Thyroid gland (tissue), 4 donors: ENCODE data around the gene RBM23. TPM values are rescaled to one million over a fixed set of nuclear protein-coding genes. Genes with fewer than 3 reads are reported as not detected.

Experiments
- DNase-seq, 2 donors: peaks; one replicate each; pipeline ENCODE4 v3.0.0-alpha.2; 2019
- H3K27ac ChIP-seq, 3 donors: fragments of 200-600 bp; sonication (generic); 1 replicate in 2 of 3; 2 replicates in 1 of 3; pipeline ENCODE4 v1.5.1; 2016 to 2019; ENCODE audit warnings: mild to moderate bottlenecking in 1 of 3, moderate library complexity in 1 of 3
- H3K27me3 ChIP-seq: fragments of 200-600 bp; sonication (generic); one replicate; pipeline ENCODE4 v1.5.1; 2019
- H3K36me3 ChIP-seq, 2 donors: fragments of 200-600 bp; sonication (generic); one replicate each; pipeline ENCODE4 v1.5.1; 2016 to 2019
- H3K4me1 ChIP-seq, 2 donors: fragments of 200-600 bp; sonication (generic); one replicate each; pipeline ENCODE4 v1.5.1; 2017 to 2019
- H3K4me3 ChIP-seq, 3 donors: fragments of 200-600 bp; sonication (generic); replicated peaks in 1 of 3; 1 replicate in 2 of 3; 2 replicates in 1 of 3; pipeline ENCODE4 v1.5.1; 2016; ENCODE audit warnings: mild to moderate bottlenecking in 1 of 3
- H3K9me3 ChIP-seq: fragments of 200-600 bp; sonication (generic); one replicate; pipeline ENCODE4 v1.5.1; 2017
- CTCF ChIP-seq, 6 experiments: fragments of 200-600 bp in 3 of 6; fragments of 450-650 bp in 3 of 6; sonication (generic) in 3 of 6; IDR thresholded peaks; one replicate each; pipeline ENCODE4 v1.5.1; 2016 to 2019; ENCODE audit warnings: antibody characterized with exemption in 6 of 6, mild to moderate bottlenecking in 2 of 6, inconsistent platforms in 1 of 6, moderate library complexity in 1 of 6
- POLR2A ChIP-seq, 2 donors: fragments of 450-650 bp; IDR thresholded peaks; one replicate each; pipeline ENCODE4 v1.6.1; 2017; ENCODE audit warnings: antibody characterized with exemption in 2 of 2, mild to moderate bottlenecking in 2 of 2, moderate library complexity in 1 of 2
- WGBS, 2 donors: methylation state at CpG; one replicate each; pipeline ENCODE4 v1.1.5; 2017; 5-methylcytosine and 5-hydroxymethylcytosine counted together
- intact Hi-C: fragments of 100-400 bp; cut with DNase I; formaldehyde crosslinking; loops from one replicate; pipeline ENCODE4 v1.15.1; 2023
- total RNA-seq, 4 donors: library from RNA; depleted of rRNA; stranded (reverse); fragments of >200 nt; gene quantifications; one replicate each; pipeline ENCODE4 v1.2.3, GENCODE V29; 2016

RBM23 gene
- total RNA-seq, 4 donors from 2014 or later = 157 to 1,409 (median 683) TPM

GRCh38 chr14:22885975-22886374 is 33.0 kb downstream of the RBM23 start:
- DNase-seq = no peak
- Histone ChIP-seq H3K9me3 (no peaks in the 10 kb centered on the region), H3K4me1 (peaks cover 10 to 28% of the 10 kb centered on the region in 2 donors), H3K4me3 (peak overlapping the region in 1 of 3 donors; percentile 56), H3K27ac (no peak overlapping the region), H3K36me3 (no peaks in the 10 kb centered on the region), H3K27me3 (no peaks in the 10 kb centered on the region)
- intact Hi-C loops = no loop called here
- 93 to 94% methylated on average over 21 of the region's 21 CpGs for WGBS, 2 donors
- no peak for TF ChIP-seq POLR2A (IDR thresholded peaks at IDR 0.05)
- no peak for TF ChIP-seq CTCF (IDR thresholded peaks at IDR 0.05)

DNA sequence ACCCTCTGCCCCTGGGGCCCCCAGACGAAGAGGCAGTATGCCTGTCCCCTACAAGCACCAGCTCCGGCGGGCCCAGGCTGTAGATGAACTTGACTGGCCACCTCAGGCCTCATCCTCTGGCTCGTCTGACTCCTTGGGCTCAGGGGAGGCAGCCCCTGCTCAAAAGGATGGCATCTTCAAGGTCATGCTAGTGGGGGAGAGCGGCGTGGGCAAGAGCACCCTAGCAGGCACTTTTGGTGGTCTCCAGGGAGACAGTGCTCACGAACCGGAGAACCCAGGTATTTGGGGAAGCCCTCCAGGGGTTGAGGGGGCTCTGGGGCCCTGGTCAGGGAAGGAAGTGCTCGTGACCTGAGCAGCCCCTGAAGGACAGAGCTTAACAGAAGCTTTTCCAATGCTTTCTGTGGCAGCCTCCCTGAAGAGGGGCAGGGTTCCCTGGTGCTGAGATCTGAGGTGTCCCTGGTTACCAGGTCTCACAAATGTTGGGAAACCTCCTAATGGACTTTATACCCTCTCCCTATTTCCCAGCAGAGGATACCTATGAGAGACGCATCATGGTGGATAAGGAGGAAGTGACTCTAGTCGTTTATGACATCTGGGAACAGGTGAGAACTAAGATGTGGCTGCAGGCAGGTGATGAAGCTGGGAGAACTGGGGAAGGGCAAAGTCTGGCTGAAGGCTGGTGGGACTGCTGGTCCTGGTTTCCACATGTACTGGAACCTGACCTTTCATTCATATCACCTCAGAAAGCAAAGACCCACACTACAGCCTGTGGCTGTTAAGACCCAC is 34.0 kb downstream of the RBM23 start:
- WGBS, 2 donors = 94 to 97% methylated on average over 11 of the region's 11 CpGs
- H3K27ac ChIP-seq = no peak overlapping the region
- no peak overlapping the region for H3K4me3 ChIP-seq
- peaks cover 10 to 28% of the 10 kb centered on the region in 2 donors for H3K4me1 ChIP-seq
- intact Hi-C loops = no loop called here
- H3K36me3 ChIP-seq = no peaks in the 10 kb centered on the region
- TF ChIP-seq POLR2A (IDR thresholded peaks at IDR 0.05) (no peak), CTCF (IDR thresholded peaks at IDR 0.05) (no peak)
- H3K9me3 ChIP-seq = no peaks in the 10 kb centered on the region
- no peak for DNase-seq
- no peaks in the 10 kb centered on the region for H3K27me3 ChIP-seq

- Histone ChIP-seq H3K9me3 (no peaks in the 10 kb centered on the region), H3K4me3 (no peak overlapping the region), H3K27me3 (no peaks in the 10 kb centered on the region), H3K4me1 (peaks cover 10 to 28% of the 10 kb centered on the region in 2 donors), H3K36me3 (peaks cover 0 to 3% of the 10 kb centered on the region in 2 donors), H3K27ac (no peak overlapping the region)
- TF ChIP-seq CTCF (IDR thresholded peaks at IDR 0.05) = no peak
- TF ChIP-seq POLR2A (IDR thresholded peaks at IDR 0.05) = no peak
- intact Hi-C loops = no loop called here
- WGBS, 2 donors = 79 to 94% methylated on average over 7 of the region's 7 CpGs
- no peak for DNase-seq
These were observed 34.7 kb downstream of the RBM23 start for GRCh38 chr14:22884076-22884737.

DNA sequence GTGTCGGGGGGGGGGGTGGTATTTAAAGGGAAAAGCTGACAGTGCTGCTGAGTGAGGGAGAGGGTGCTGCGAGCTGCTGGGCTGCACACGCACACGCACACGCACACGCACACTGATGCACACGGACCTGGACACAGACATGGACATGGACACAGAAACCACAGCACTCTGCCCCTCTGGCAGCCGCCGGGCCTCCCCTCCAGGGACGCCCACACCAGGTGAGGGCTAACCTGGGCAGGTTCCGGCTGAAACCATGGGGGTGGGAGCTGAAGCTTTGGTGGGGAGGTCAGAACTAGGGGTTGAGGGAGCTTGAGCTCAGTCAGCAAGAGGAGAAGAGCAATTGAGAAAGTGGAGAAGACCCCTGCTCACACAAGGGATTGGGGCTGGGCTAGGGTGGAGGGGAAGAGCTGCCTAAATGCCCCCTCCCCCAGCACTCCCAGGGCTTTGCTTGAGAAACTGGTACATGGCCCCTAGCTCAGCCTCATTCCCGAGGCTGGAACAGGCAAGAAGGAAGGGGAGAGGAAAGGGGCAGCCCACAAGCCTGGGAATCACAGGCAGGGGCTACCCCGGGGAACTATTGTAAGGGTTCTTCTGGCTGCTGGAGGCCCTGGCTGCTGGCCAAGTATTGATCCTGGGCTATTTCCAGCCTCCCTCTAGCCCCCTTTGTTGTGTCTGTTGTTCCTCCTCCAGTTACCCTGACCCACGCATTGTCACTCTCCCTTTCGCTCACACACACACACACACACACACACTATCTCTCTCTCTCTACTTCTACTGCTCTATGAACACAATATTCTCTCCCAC is 35.6 kb downstream of the RBM23 start, which contains the start of gene REM2:
REM2 (plus strand) TSS at position 50 of the 804 bp plus-strand sequence; CDS start at position 116, 66 bp downstream.
- no peak for DNase-seq
- Histone ChIP-seq H3K4me3 (no peak within 1 kb of the TSS), H3K4me1 (peaks cover 10 to 28% of the 10 kb centered on the region in 2 donors), H3K36me3 (peaks cover 3 to 12% of the 10 kb centered on the region in 2 donors), H3K9me3 (no peaks in the 10 kb centered on the region), H3K27ac (no peak within 1 kb of the TSS), H3K27me3 (no peaks in the 10 kb centered on the region)
- TF ChIP-seq CTCF (IDR thresholded peaks at IDR 0.05) (no peak), POLR2A (IDR thresholded peaks at IDR 0.05) (no peak)
- WGBS, 2 donors = 24 to 29% methylated on average over 15 of the region's 15 CpGs
- intact Hi-C loops = no loop called here
